T-helper 17 cell (primary cell): ENCODE data around the gene LHPP. TPM values are rescaled to one million over a fixed set of nuclear protein-coding genes. Genes with fewer than 3 reads are reported as not detected.

Experiments
- ATAC-seq: fragments of 150-1000 bp; cut with Tn5 transposase; 2 replicates; pipeline ENCODE4 v1.10.0; 2021; ENCODE audit warnings: mild to moderate bottlenecking, moderate library complexity
- DNase-seq, 3 donors: peaks; one replicate each; pipeline versions ENCODE4 v3.0.0 to v3.0.0-alpha.2; 2020 to 2021
- H3K9me3 ChIP-seq: one replicate; pipeline ENCODE4 v1.7.0; 2013; ENCODE audit warnings: low read length, mild to moderate bottlenecking; ENCODE audit not compliant: control insufficient read depth, poor library complexity, severe bottlenecking
- H3K27ac Mint-ChIP-seq: one replicate; pipeline ENCODE4 v1.8.0; 2022; ENCODE audit warnings: mild to moderate bottlenecking, moderate library complexity, mixed read lengths
- H3K27me3 Mint-ChIP-seq: one replicate; pipeline ENCODE4 v1.8.0; 2022; ENCODE audit warnings: mixed read lengths
- H3K36me3 Mint-ChIP-seq: one replicate; pipeline ENCODE4 v1.8.0; 2022; ENCODE audit warnings: low read depth, mixed read lengths
- H3K4me1 Mint-ChIP-seq: one replicate; pipeline ENCODE4 v1.8.0; 2022; ENCODE audit warnings: mild to moderate bottlenecking, mixed read lengths
- H3K4me3 Mint-ChIP-seq: one replicate; pipeline ENCODE4 v1.8.0; 2022; ENCODE audit warnings: mild to moderate bottlenecking, moderate library complexity, mixed read lengths
- total RNA-seq, 4 donors: library from RNA in 2 of 4; stranded (reverse) in 2 of 4; gene quantifications; one replicate each; pipeline ENCODE4 v1.2.3 and lab custom pipeline; 2022 to 2026

Gene LHPP
- total RNA-seq, 2 donors from 2014 or later = 19.9 to 21.1 TPM

DNA sequence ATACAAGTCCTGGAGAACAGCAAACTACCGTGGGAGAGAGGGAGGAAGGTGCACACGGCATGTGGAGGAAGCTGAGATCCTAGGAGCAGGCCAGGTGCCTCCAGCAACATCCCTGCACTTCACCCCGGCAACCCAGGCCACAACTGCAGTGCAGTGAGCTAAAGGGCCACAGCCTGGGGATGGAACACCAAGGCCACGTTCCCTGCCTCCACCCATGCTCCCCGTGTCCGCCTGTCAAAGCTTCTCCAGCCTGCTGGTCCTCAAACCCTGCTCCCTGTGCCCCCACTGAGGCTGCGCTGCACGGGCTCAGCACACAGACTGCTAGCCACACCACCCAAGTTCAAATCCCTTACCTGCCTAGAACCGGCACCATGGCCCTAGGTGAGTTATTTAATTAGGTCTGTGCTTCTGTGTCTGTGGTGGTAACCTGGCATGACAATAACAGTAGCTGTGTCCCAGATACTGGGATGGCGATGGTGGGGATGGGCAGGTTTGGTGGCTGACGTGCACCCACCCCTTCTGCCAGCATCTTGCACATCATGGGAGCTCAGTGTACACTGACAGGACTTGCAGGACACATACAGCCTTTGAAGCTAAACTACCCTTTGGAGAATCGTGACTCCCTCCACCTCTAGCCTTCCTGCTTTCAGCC is 197.1 kb downstream of the LHPP start:
- H3K9me3 ChIP-seq = no peaks in the 10 kb centered on the region
- no peaks in the 10 kb centered on the region for H3K27me3 Mint-ChIP-seq
- peaks cover 4% of the 10 kb centered on the region for H3K36me3 Mint-ChIP-seq
- ATAC-seq (peak; percentile 53), DNase-seq (no peak)
- H3K4me3 Mint-ChIP-seq = peak overlapping the region; percentile 88
- peak overlapping the region; percentile 98 for H3K27ac Mint-ChIP-seq
- H3K4me1 Mint-ChIP-seq = peaks cover 60% of the 10 kb centered on the region

DNA sequence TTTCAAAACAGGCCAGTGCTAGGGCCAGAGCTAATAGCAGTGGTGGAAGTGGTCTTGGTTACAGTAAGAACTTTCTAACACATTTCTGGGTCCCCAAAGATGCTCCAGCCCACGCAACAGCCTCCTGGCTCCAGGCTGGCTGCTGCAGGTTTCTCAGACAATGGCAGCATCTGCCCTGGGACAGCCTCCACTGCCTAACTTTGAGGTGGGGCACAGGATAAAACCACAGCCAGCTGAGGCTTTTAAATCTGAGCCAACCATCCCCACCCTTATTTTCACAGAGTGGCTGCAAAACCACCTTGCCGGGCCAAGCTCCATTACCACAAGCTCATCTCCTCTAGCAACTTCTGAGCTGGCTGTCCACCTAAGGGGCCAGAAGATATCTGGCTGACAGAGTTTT is 197.8 kb downstream of the LHPP start:
- Mint-ChIP-seq H3K4me3 (peak overlapping the region; percentile 73), H3K27ac (peak overlapping the region; percentile 98), H3K4me1 (peaks cover 60% of the 10 kb centered on the region), H3K36me3 (peaks cover 4% of the 10 kb centered on the region), H3K27me3 (no peaks in the 10 kb centered on the region)
- H3K9me3 ChIP-seq = no peaks in the 10 kb centered on the region
- DNase-seq = no peak
- ATAC-seq = peak; percentile 18

DNA sequence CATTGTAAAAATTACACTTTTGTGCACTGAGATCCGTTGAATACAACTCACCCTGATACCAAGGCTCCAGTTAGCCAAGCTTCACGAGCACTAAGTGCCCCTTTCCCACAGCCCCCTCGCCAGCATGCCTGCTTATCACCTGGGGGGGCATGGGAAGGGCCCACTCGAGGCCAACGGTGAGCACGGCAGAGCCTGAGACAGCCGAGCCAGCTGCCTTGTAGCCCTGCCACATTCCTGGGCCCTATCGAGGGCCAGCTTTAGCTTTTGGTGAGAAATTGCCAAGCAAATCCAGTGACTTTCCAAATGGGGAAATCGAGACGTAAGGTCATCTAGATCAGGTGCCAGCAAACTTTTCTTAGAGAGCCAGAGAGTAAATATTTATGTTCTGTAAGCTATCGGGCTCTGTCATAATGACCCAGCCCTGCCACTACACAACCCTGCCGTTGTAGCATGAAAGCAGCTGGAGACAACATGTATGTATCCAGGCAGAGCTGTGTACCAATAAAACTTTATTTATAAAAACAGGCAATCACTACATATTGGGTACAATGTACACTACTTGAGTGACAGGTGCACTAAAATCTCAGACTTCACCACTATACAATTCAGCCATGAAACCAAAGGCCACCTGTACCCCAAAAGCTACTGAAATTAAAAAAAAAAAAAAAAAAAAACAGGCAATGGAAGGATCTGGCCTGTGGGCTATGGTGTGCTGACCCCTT is 198.9 kb downstream of the LHPP start:
- Mint-ChIP-seq H3K4me1 (peaks cover 60% of the 10 kb centered on the region), H3K27ac (peak overlapping the region; percentile 98)
- DNase-seq = no peak

DNA sequence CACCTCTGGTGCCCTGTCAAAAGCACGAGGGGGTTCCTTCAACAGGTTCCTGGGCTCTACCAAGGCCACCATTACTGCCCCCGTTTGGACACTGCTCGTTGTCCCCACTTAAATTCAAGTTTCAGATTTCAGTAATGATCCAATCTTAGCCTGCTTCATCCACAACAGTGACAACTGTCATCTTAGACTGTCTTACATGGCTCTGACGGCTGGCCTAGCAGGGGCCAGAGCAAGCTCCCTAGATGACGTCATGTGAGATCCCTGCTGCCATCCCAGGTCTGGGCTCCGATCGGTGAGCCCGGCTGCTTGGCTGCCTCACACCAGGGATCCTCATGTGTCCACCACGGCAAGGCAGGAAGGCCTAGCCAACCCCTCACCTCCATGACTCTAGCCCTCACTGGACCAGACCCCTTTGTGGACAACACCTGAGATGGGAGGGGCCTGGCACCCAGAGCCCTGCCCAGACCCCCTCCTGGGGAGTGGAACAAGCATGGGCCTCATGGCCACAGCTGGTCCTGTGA is 200.1 kb downstream of the LHPP start:
- DNase-seq (no peak), ATAC-seq (no peak)
- peaks cover 56% of the 10 kb centered on the region for H3K4me1 Mint-ChIP-seq
- no peaks in the 10 kb centered on the region for H3K9me3 ChIP-seq
- peak overlapping the region; percentile 98 for H3K27ac Mint-ChIP-seq
- H3K36me3 Mint-ChIP-seq = peaks cover 4% of the 10 kb centered on the region
- no peak overlapping the region for H3K4me3 Mint-ChIP-seq
- no peaks in the 10 kb centered on the region for H3K27me3 Mint-ChIP-seq

More for the DNA sequence above, 198.9 kb downstream of the LHPP start:
- Mint-ChIP-seq H3K4me3 (peak overlapping the region; percentile 73), H3K36me3 (peaks cover 7% of the 10 kb centered on the region), H3K27me3 (no peaks in the 10 kb centered on the region)
- ATAC-seq = no peak
- H3K9me3 ChIP-seq = no peaks in the 10 kb centered on the region

DNA sequence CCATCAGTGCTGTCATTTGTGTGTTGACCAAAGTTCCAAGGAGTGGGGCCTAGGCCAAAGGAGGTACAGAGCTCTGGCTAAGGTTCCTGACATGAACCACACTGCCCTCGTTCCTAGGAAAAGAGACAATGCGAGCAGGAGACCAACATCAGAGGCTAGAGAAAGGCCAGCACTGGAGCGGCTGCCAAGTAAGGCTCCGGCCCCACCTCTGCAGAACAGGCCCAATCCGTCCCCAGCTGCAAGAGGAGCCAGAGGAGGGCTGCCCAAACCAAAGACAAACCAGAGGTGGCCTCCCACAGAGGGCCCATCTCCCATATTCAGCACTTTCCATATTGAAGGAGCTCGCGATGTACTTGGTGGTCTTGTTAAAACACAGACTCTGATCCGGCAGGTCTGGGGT is 201.6 kb downstream of the LHPP start:
- no peak for DNase-seq
- Mint-ChIP-seq H3K27ac (peak overlapping the region; percentile 98), H3K27me3 (no peaks in the 10 kb centered on the region), H3K36me3 (peaks cover 4% of the 10 kb centered on the region), H3K4me1 (peaks cover 56% of the 10 kb centered on the region), H3K4me3 (no peak overlapping the region)
- ATAC-seq = no peak
- no peaks in the 10 kb centered on the region for H3K9me3 ChIP-seq

Other genes starting within 250 kb of the LHPP start
- gene OAT, start 42.9 kb upstream of the LHPP start, total RNA-seq = 10 to 100 TPM; 26.2 to 27.1 TPM
- not detected for gene NKX1-2, start 11.8 kb upstream of the LHPP start, total RNA-seq